HG03108 (cell line): ENCODE results near the gene RESP18.
A peak's percentile ranks its signal among the peaks of the same experiment; 100 is the strongest.

Source experiments
- ATAC-seq: cut with Tn5 transposase; IDR thresholded peaks from one replicate; pipeline ENCODE4 v1.9.1; 2021; ENCODE audit warnings: moderate library complexity; ENCODE audit not compliant: unreplicated experiment

Gene RESP18

DNA sequence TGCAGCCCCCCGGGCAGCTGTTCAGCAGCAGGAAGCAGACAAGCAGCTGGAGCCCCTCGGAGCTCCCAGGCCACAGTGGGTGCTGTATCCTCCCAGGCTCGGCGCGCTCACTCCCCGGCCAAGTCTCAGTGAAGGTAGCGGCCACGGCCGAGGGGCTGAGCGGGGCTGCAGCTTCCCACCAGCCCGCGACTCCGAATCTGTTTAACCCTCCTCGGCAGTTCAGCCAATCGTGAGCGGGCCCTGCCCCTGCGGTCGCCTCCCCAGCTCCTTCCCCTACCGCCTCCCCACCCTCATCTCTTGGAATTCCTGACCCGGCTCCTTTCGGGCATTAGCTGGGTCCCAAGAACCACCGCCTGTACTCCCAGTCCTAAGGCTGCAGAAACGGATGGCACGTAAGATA lies at the start of gene RESP18:
TSS of gene RESP18 (minus strand) at position 203 of the 400 bp plus-strand sequence.
- ATAC-seq = no peak

- ATAC-seq = no peak
Observed at GRCh38 chr2:219381448-219381847, 48.9 kb upstream of the RESP18 start.

DNA sequence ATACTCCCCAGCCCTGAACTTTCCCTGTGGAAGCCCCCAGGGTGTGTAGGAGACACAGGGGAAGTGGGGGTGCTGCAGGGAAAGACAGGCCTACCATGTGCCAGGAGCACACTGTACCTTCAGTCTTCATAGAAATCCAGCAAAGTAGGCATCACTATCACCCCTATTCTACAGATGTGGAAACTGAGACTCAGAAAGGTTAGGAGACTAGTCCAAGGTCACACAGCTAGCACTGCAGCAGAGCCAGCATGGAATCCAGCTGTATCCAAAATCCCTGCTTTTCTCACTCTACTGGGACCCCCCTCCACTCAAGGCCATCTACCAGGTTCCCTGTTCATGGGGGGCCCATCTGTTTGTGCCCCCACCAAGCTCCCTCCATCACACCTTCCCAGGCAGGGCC lies 48.4 kb upstream of the RESP18 start:
- no peak for ATAC-seq

DNA sequence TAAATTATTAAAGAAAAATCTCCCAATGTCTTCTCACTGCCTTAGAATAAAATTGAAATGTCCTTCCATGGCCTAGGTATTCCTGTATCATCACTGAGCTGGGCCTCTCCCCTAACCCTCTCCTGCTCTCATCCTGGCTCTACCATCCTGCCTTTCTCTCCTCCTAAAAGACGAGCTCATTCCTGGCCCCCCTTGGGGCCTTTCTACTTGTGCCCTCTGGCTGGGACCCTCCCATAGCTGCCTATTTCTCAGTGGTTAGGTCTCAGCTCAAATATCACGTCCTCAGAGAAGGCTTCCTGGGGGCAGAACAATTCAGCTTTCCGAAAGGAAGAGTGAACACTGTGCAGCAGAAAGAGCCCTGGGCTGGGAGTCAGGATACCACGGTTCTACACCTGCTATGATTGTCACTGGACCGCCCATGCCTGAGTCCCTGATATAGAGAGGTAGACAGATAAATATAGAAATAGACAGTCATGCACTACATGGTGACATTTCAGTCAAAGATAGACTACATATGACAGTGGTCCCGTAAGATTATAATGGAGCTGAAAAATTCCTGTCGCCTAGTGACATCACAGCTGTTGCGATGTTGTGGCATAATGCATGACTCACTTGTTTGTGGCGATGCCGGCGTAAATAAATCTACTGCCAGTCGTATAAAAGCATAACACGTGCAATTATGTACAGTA lies 45.8 kb upstream of the RESP18 start:
- ATAC-seq = no peak

GRCh38 chr2:219369447-219369861 lies 36.9 kb upstream of the RESP18 start:
- no peak for ATAC-seq

DNA sequence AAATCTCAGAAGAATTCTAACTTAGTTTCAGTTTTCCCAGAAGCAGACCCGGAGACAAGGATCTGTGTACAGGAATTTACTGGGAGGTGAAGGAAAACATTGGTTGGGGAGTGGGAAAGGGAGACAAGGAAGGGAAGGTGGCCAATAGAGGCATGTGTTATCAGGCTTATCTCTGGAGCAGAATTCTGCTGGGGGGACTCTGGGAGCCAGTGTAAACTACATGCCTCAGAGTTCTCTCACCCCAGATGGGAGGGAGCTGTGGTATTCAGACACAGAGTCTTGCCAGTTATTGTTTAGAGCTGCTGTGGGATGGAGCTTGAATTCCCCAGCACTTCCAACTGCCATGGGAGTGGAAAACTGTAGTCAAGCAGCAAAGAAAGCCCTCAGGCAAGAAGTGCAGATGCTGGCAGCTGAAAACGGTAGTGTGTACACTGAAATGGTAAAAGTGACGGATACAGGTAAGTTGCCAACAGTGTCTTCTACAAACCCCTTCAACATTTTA lies 36.2 kb upstream of the RESP18 start:
- ATAC-seq = no peak

- peak; percentile 76 for ATAC-seq
Observed at GRCh38 chr2:219362524-219363164, 30.1 kb upstream of the RESP18 start.

DNA sequence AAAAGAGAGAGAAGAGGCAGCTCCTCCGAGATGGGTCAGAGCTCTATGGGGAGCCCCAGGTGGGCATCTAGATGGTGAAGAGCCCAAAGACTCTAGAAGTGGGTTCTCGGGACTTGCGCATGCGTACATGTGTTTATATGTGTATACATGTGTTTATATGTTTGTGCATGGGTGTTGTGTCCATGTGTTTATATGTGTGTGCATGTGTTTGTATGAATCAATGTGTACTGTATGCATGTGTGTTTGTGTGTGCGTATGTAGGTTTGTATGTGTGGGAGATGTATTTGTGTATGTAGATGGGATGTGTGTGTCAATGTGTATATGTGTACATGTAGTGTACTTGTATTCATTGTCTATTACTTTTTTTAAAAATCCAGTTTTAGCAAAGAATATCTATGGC lies 29.5 kb upstream of the RESP18 start:
- ATAC-seq = no peak

- ATAC-seq = no peak
Observed at GRCh38 chr2:219358170-219359075, 25.9 kb upstream of the RESP18 start.

GRCh38 chr2:219356834-219357233 lies 24.3 kb upstream of the RESP18 start:
- ATAC-seq = no peak

DNA sequence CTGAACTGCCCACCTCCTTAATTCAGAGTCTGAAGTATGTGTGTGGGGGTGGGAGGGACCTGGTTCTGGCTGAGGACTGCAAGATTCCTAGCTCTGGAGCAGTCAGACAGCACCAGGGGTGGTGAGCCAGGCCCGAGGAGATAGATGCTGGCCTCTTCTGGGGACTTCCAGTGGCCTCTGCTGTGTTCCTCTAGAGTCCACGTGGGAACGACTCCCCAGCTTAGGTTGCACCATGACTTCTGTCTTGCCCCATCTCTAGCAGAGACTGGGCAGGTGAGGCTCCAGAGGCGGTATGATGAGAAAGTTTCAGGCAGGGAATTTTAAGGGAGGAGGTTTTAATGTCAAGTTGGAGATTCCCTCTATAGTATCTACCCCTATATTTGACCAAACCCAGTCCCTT lies 22.0 kb upstream of the RESP18 start:
- ATAC-seq = no peak

- ATAC-seq = no peak
Observed at GRCh38 chr2:219353129-219353528, 20.6 kb upstream of the RESP18 start.

DNA sequence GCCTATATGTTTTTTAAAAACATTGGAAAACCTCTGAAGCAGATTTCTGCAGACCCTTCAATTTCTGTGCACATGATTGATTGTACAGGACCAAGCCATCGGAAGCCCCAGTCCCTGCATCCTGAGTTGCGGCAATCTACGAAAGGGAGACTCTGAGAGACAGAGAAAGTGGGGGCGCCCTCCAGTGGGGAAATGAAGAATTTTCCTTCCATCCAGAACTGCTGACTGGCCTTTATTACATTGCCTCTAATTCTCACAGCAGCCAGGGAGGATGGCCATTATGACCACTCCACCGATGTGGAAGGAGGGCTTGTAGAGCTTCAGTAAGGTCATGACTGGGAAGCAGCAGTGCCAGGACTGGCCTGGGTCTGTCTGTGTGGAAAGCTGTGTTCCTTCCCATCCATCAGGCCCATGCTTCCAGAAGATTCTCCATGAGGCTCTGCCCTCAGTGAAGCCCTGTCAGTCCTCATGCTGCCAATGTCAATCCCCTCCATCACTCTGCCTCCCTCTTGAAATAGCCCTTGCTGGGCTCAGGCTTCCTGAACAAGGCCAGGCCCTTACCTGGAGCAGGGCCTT lies 20.0 kb upstream of the RESP18 start:
- no peak for ATAC-seq

GRCh38 chr2:219350710-219351221 lies 18.2 kb upstream of the RESP18 start:
- ATAC-seq = no peak

GRCh38 chr2:219350215-219350614 lies 17.7 kb upstream of the RESP18 start:
- no peak for ATAC-seq

DNA sequence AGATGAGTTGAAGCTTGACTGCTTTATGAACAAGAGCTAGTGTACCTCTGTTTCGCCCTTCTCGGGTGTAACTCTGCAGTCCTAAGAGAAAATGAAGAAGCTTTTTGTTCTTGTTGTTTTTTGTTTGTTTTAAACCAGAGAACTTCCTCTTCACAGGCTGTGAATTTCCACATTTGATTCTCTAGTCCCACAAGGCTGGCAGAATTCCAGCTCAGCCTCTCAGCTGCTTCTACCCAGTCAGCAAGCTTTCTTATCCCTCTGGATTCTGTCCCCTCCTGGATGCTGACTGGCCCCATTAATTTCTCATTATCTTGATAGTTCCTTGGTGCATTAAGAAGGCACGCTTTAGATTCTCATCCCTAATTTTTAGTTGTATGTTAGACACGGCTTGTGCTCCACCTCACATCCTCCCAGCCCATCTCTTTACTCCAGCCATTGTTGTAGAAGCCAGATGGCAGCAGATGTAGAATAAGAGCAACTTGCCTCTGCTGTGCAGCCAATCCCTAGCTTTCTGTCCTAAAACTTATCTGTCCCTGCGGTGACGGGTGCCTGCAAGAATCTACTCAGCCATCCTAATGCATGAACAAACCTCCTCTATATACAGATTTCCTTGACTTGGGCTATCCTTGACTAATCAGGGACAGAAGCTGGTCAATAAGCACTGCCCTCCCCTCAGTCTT lies 12.3 kb upstream of the RESP18 start:
- ATAC-seq = no peak

DNA sequence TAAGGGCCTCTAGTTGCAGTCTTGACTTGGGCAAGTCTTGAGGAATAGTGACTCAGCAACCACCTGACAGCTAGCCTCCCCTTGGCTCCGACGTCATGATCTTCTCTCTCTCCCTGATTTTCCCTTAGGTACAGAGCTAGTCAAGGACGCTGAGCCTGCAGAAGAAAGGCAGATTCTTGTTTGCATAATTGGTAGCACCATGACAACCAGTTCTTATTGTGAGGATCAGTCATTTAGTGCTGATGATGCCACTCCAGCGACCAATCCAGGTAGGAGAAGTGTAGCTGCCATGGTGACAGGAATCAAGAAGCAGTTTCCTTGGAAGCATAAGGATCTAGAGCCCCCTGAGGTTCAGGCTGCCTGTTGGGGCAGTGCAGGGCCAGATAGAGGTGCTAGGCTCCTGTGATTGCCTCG lies 2.8 kb upstream of the RESP18 start:
- ATAC-seq = no peak

- ATAC-seq = no peak
Observed at GRCh38 chr2:219334076-219334475, 1.5 kb upstream of the RESP18 start.

GRCh38 chr2:219331560-219332213 lies 857 bp downstream of the RESP18 start:
- ATAC-seq = no peak

DNA sequence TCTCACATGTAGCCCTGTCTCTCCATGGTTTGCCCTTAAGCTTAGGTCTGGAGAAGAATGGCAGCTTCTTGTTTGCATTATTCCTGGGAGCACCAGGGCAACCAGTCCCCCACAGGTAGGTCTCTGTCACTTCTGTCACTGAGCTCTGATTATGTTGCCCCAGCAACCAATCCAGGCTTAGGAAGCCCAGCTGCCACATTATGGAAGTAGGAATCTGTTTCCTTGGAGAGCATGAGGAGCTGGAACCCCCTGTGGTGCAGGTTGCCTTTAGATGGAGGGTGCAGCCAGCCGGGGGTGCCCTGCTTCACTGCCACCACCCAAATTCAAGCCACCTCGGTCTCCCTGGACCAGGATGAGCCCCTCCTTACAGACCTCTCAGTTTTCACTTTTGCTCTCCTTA lies 4.8 kb downstream of the RESP18 start:
- ATAC-seq = no peak
